AG04449 (cell line): ENCODE measurements around the gene NTM.

ENCODE experiments used
- CTCF ChIA-PET: fragments of 350-600 bp; formaldehyde crosslinking; extraction: SDS; loops from one replicate; lab custom pipeline; 2021; ENCODE audit warnings: antibody characterized with exemption; lab: Yijun Ruan, JAX
- POLR2A ChIA-PET: fragments of 400-600, 350-600 bp; formaldehyde crosslinking; extraction: SDS; loops from one replicate; lab custom pipeline; 2020; ENCODE audit warnings: antibody characterized with exemption, inconsistent platforms; lab: Yijun Ruan, JAX
- DNase-seq: peaks from one replicate; pipeline ENCODE4 v3.0.0-alpha.2; 2010; ENCODE audit warnings: low read depth, low spot score
- H3K4me3 ChIP-seq: 2 replicates; pipeline ENCODE4 v1.5.1; 2011; ENCODE audit warnings: low read depth, mild to moderate bottlenecking, control low read depth, low read length
- CTCF ChIP-seq: IDR thresholded peaks from one replicate; pipeline ENCODE4 v1.5.1; 2011; ENCODE audit warnings: mild to moderate bottlenecking, moderate library complexity, low read length, control low read depth, inconsistent platforms; ENCODE audit not compliant: insufficient read depth; ENCODE audit errors: missing control alignments

NTM gene

GRCh38 chr11:131940126-131940525 lies 569.7 kb downstream of the NTM start:
- POLR2A ChIA-PET, result no interaction called here
- CTCF ChIA-PET, result no interaction called here
- no peak for DNase-seq
- no peak overlapping the region for H3K4me3 ChIP-seq
- TF ChIP-seq CTCF, result no peak

GRCh38 chr11:131942878-131943277 lies 572.5 kb downstream of the NTM start:
- no peak for TF ChIP-seq CTCF
- DNase-seq, result no peak
- ChIA-PET POLR2A (interaction anchor here (0.8 kb wide), 1 partner anchor 87 kb away, joined by 4 read pairs; no protein-coding TSS in a partner anchor), CTCF (no interaction called here)
- H3K4me3 ChIP-seq, result no peak overlapping the region

- H3K4me3 ChIP-seq, result no peak overlapping the region
- DNase-seq, result no peak
- no peak for TF ChIP-seq CTCF
- CTCF ChIA-PET, result interaction anchor here (1.2 kb wide), 1 partner anchor 19 kb away, joined by 3 read pairs; no protein-coding TSS in a partner anchor
- POLR2A ChIA-PET, result interaction anchor here (0.8 kb wide), 1 partner anchor 87 kb away, joined by 4 read pairs; no protein-coding TSS in a partner anchor
Observed at GRCh38 chr11:131943295-131943694, 572.9 kb downstream of the NTM start.

- ChIA-PET CTCF (interaction anchor here (0.8 to 1.2 kb wide), 4 partner anchors 20 to 182 kb away, joined by 3 to 4 read pairs (median 3); no protein-coding TSS in a partner anchor), POLR2A (no interaction called here)
- H3K4me3 ChIP-seq, result no peak overlapping the region
- TF ChIP-seq CTCF, result no peak
- no peak for DNase-seq
Observed at GRCh38 chr11:131944736-131945135, 574.3 kb downstream of the NTM start.

GRCh38 chr11:131945706-131946105 lies 575.3 kb downstream of the NTM start:
- no peak for TF ChIP-seq CTCF
- ChIA-PET POLR2A (no interaction called here), CTCF (no interaction called here)
- no peak overlapping the region for H3K4me3 ChIP-seq
- DNase-seq, result no peak

GRCh38 chr11:131947511-131947910 lies 577.1 kb downstream of the NTM start:
- CTCF ChIA-PET, result no interaction called here
- no peak for TF ChIP-seq CTCF
- POLR2A ChIA-PET, result no interaction called here
- DNase-seq, result no peak
- no peak overlapping the region for H3K4me3 ChIP-seq
